Erythroblast (primary cell): ENCODE results near the gene PKN1.

Source experiments
- GATA1 ChIP-seq: IDR thresholded peaks from 2 replicates; pipeline ENCODE4 v1.6.1; 2011; ENCODE audit warnings: low read depth, mild to moderate bottlenecking, control low read depth, low read length, moderate library complexity
- POLR2A ChIP-seq: IDR thresholded peaks from 2 replicates; pipeline ENCODE4 v1.6.1; 2011; ENCODE audit warnings: mild to moderate bottlenecking, low read length

GRCh38 chr19:14385492-14385891 lies 47.6 kb upstream of the PKN1 start:
- TF ChIP-seq POLR2A (no peak), GATA1 (no peak)
